Smooth muscle cell (in vitro differentiated cells): ENCODE measurements around the gene SIRT5. TPM values are rescaled to one million over a fixed set of nuclear protein-coding genes. Genes with fewer than 3 reads are reported as not detected.

ENCODE experiments used
- DNase-seq: peaks from one replicate; lab custom pipeline; 2025; ENCODE audit not compliant: unreplicated experiment; lab: John Stamatoyannopoulos, UW
- H2AFZ ChIP-seq: fragments of 200-600 bp; sonication (generic); 2 replicates; pipeline ENCODE4 v1.6.0; 2016; ENCODE audit warnings: antibody characterized with exemption, low read depth, mild to moderate bottlenecking
- H3F3A ChIP-seq: fragments of 200-600 bp; sonication (generic); 2 replicates; pipeline ENCODE4 v1.6.0; 2017; ENCODE audit warnings: antibody characterized with exemption, low read depth
- H3K27ac ChIP-seq: fragments of 200-600 bp; sonication (generic); 2 replicates; pipeline ENCODE4 v1.5.1; 2016; ENCODE audit warnings: low read depth, mild to moderate bottlenecking
- H3K27me3 ChIP-seq: fragments of 200-600 bp; sonication (generic); 2 replicates; pipeline ENCODE4 v1.6.1; 2016; ENCODE audit warnings: low read depth, mild to moderate bottlenecking
- H3K36me3 ChIP-seq: fragments of 200-600 bp; sonication (generic); 2 replicates; pipeline ENCODE4 v1.5.1; 2016; ENCODE audit warnings: low read depth
- H3K4me1 ChIP-seq: fragments of 200-600 bp; sonication (generic); 2 replicates; pipeline ENCODE4 v1.5.1; 2016; ENCODE audit warnings: low read depth
- H3K4me2 ChIP-seq: fragments of 200-600 bp; sonication (generic); 2 replicates; pipeline ENCODE4 v1.6.0; 2016; ENCODE audit warnings: mild to moderate bottlenecking
- H3K4me3 ChIP-seq: fragments of 200-600 bp; sonication (generic); 2 replicates; pipeline ENCODE4 v1.5.1; 2016; ENCODE audit warnings: mild to moderate bottlenecking
- H3K79me2 ChIP-seq: fragments of 200-600 bp; sonication (generic); 2 replicates; pipeline ENCODE4 v1.6.0; 2016; ENCODE audit warnings: low read depth, mild to moderate bottlenecking
- H3K9ac ChIP-seq: fragments of 200-600 bp; sonication (generic); 2 replicates; pipeline ENCODE4 v1.6.0; 2016; ENCODE audit warnings: low read depth
- H3K9me3 ChIP-seq: fragments of 200-600 bp; sonication (generic); replicated peaks from 2 replicates; pipeline ENCODE4 v1.5.1; 2016; ENCODE audit warnings: low read depth
- H4K20me1 ChIP-seq: fragments of 200-600 bp; sonication (generic); 2 replicates; pipeline ENCODE4 v1.6.0; 2016; ENCODE audit warnings: low read depth
- CTCF ChIP-seq: fragments of 200-600 bp; sonication (generic); IDR thresholded peaks from 2 replicates; pipeline ENCODE4 v1.5.1; 2017; ENCODE audit warnings: borderline replicate concordance, mild to moderate bottlenecking, antibody characterized with exemption; ENCODE audit not compliant: insufficient read depth, poor library complexity, severe bottlenecking
- WGBS: methylation state at CpG from one replicate; pipeline ENCODE4 v1.1.7; 2016; ENCODE audit warnings: low lambda C conversion rate; 5-methylcytosine and 5-hydroxymethylcytosine counted together
- polyA plus RNA-seq: library from polyadenylated mRNA; unstranded; fragments of >200 nt; fragmentation: Nextera tagmentation; extraction: Ambion mirVana; gene quantifications from 2 replicates; pipeline ENCODE4 v1.2.1, GENCODE V29; 2016
- total RNA-seq: library from RNA; depleted of rRNA; stranded (reverse); fragments of >200 nt; gene quantifications from 2 replicates; pipeline ENCODE4 v1.2.3, GENCODE V29; 2014

SIRT5 gene
- total and polyA plus RNA-seq, 2 experiments from 2014 or later, result 5.2 to 5.5 TPM

- H3K79me2 ChIP-seq, result no peaks in the 10 kb centered on the region
- DNase-seq, result no peak
- no peaks in the 10 kb centered on the region for H3K27me3 ChIP-seq
- no peak overlapping the region for H3K4me3 ChIP-seq
- peaks cover 2% of the 10 kb centered on the region for H3F3A ChIP-seq
- no peak overlapping the region for H3K9ac ChIP-seq
- 85% methylated on average over 1 of the region's 1 CpG for WGBS
- peaks cover 3% of the 10 kb centered on the region for H3K9me3 ChIP-seq
- no peak for TF ChIP-seq CTCF
- no peak overlapping the region for H3K27ac ChIP-seq
- H3K36me3 ChIP-seq, result peaks cover 28% of the 10 kb centered on the region
- no peaks in the 10 kb centered on the region for H3K4me1 ChIP-seq
- peaks cover 6% of the 10 kb centered on the region for H4K20me1 ChIP-seq
- H3K4me2 ChIP-seq, result no peak overlapping the region
- H2AFZ ChIP-seq, result no peak overlapping the region
These were observed 56.1 kb downstream of the SIRT5 start for GRCh38 chr6:13630499-13630898.

- Histone ChIP-seq H4K20me1 (peaks cover 6% of the 10 kb centered on the region), H3K4me1 (no peaks in the 10 kb centered on the region), H3K4me2 (no peak overlapping the region), H3F3A (peaks cover 2% of the 10 kb centered on the region), H3K9ac (no peak overlapping the region), H2AFZ (no peak overlapping the region), H3K9me3 (no peaks in the 10 kb centered on the region), H3K4me3 (no peak overlapping the region), H3K36me3 (peaks cover 30% of the 10 kb centered on the region), H3K27me3 (no peaks in the 10 kb centered on the region), H3K79me2 (no peaks in the 10 kb centered on the region), H3K27ac (no peak overlapping the region)
- no peak for TF ChIP-seq CTCF
- no peak for DNase-seq
- 95% methylated on average over 2 of the region's 2 CpGs for WGBS
These were observed 58.9 kb downstream of the SIRT5 start for GRCh38 chr6:13633343-13633742.

GRCh38 chr6:13635948-13636658 is 61.7 kb downstream of the SIRT5 start:
- peaks cover 21% of the 10 kb centered on the region for H3K36me3 ChIP-seq
- no peak for DNase-seq
- no peaks in the 10 kb centered on the region for H3K27me3 ChIP-seq
- H3K9ac ChIP-seq, result no peak overlapping the region
- H3K9me3 ChIP-seq, result no peaks in the 10 kb centered on the region
- TF ChIP-seq CTCF, result no peak
- no peak overlapping the region for H2AFZ ChIP-seq
- no peaks in the 10 kb centered on the region for H3K4me1 ChIP-seq
- 70% methylated on average over 4 of the region's 4 CpGs for WGBS
- peaks cover 2% of the 10 kb centered on the region for H3F3A ChIP-seq
- no peaks in the 10 kb centered on the region for H4K20me1 ChIP-seq
- no peaks in the 10 kb centered on the region for H3K79me2 ChIP-seq
- no peak overlapping the region for H3K4me3 ChIP-seq
- no peak overlapping the region for H3K4me2 ChIP-seq
- no peak overlapping the region for H3K27ac ChIP-seq

GRCh38 chr6:13638014-13638413 is 63.6 kb downstream of the SIRT5 start:
- DNase-seq, result no peak
- H3K9me3 ChIP-seq, result no peaks in the 10 kb centered on the region
- no peak overlapping the region for H2AFZ ChIP-seq
- H3K36me3 ChIP-seq, result peaks cover 18% of the 10 kb centered on the region
- no peaks in the 10 kb centered on the region for H3K4me1 ChIP-seq
- no peaks in the 10 kb centered on the region for H3K27me3 ChIP-seq
- no peaks in the 10 kb centered on the region for H3K79me2 ChIP-seq
- H3K4me3 ChIP-seq, result no peak overlapping the region
- no peak overlapping the region for H3K4me2 ChIP-seq
- no peak overlapping the region for H3K9ac ChIP-seq
- H3F3A ChIP-seq, result peaks cover 2% of the 10 kb centered on the region
- no peaks in the 10 kb centered on the region for H4K20me1 ChIP-seq
- TF ChIP-seq CTCF, result no peak
- H3K27ac ChIP-seq, result no peak overlapping the region
- 100% methylated on average over 1 of the region's 1 CpG for WGBS
